GM23248 (cell line): ENCODE measurements around the gene STRADB. TPM values are rescaled to one million over a fixed set of nuclear protein-coding genes. Genes with fewer than 3 reads are reported as not detected.

Source experiments
- DNase-seq: peaks from one replicate; pipeline ENCODE4 v3.0.0-alpha.2; 2015
- H2AFZ ChIP-seq: fragments of 200-600 bp; sonication (generic); 2 replicates; pipeline ENCODE4 v1.6.1; 2016; ENCODE audit warnings: antibody characterized with exemption
- H3F3A ChIP-seq: fragments of 200-600 bp; sonication (generic); 2 replicates; pipeline ENCODE4 v1.6.1; 2016; ENCODE audit warnings: mild to moderate bottlenecking, antibody characterized with exemption, mixed run types; ENCODE audit not compliant: insufficient read depth
- H3K27ac ChIP-seq: fragments of 200-600 bp; sonication (generic); 2 replicates; pipeline ENCODE4 v1.5.1; 2016; ENCODE audit warnings: mild to moderate bottlenecking
- H3K27me3 ChIP-seq: fragments of 200-600 bp; sonication (generic); replicated peaks from 2 replicates; pipeline ENCODE4 v1.6.1; 2016; ENCODE audit warnings: mild to moderate bottlenecking; ENCODE audit not compliant: insufficient read depth
- H3K36me3 ChIP-seq: fragments of 200-600 bp; sonication (generic); 2 replicates; pipeline ENCODE4 v1.6.1; 2016; ENCODE audit warnings: low read depth, mild to moderate bottlenecking
- H3K4me1 ChIP-seq: fragments of 200-600 bp; sonication (generic); 2 replicates; pipeline ENCODE4 v1.6.1; 2016; ENCODE audit warnings: mild to moderate bottlenecking; ENCODE audit not compliant: insufficient read depth
- H3K4me2 ChIP-seq: fragments of 200-600 bp; sonication (generic); one replicate; pipeline ENCODE4 v1.6.1; 2016; ENCODE audit warnings: mild to moderate bottlenecking; ENCODE audit not compliant: unreplicated experiment
- H3K4me3 ChIP-seq: fragments of 200-600 bp; sonication (generic); 2 replicates; pipeline ENCODE4 v1.5.1; 2016; ENCODE audit warnings: mild to moderate bottlenecking
- H3K79me2 ChIP-seq: fragments of 200-600 bp; sonication (generic); 2 replicates; pipeline ENCODE4 v1.6.1; 2016; ENCODE audit warnings: mild to moderate bottlenecking; ENCODE audit not compliant: insufficient read depth
- H3K9ac ChIP-seq: fragments of 200-600 bp; sonication (generic); 2 replicates; pipeline ENCODE4 v1.6.1; 2016; ENCODE audit warnings: mild to moderate bottlenecking
- H3K9me2 ChIP-seq: fragments of 200-600 bp; sonication (generic); 2 replicates; pipeline ENCODE4 v1.6.1; 2016; ENCODE audit warnings: mixed run types, mild to moderate bottlenecking, moderate library complexity; ENCODE audit not compliant: insufficient read depth
- H3K9me3 ChIP-seq: fragments of 200-600 bp; sonication (generic); one replicate; pipeline ENCODE4 v1.6.1; 2017; ENCODE audit warnings: low read depth
- H4K20me1 ChIP-seq: fragments of 200-600 bp; sonication (generic); 2 replicates; pipeline ENCODE4 v1.6.0; 2016; ENCODE audit not compliant: insufficient read depth
- EZH2 ChIP-seq: fragments of 200-600 bp; sonication (generic); IDR thresholded peaks from 2 replicates; pipeline ENCODE4 v1.6.1; 2018; ENCODE audit warnings: antibody characterized with exemption, mild to moderate bottlenecking; ENCODE audit not compliant: insufficient read depth, poor library complexity, severe bottlenecking
- EZH2phosphoT487 ChIP-seq: fragments of 200-600 bp; sonication (generic); IDR thresholded peaks from 2 replicates; pipeline ENCODE4 v1.6.1; 2018; ENCODE audit warnings: antibody characterized with exemption, moderate library complexity, mild to moderate bottlenecking, low read depth; ENCODE audit not compliant: insufficient read depth
- WGBS, 2 experiments: methylation state at CpG; one replicate each; pipeline ENCODE4 v1.1.6; 2015 to 2017; ENCODE audit warnings: low lambda C conversion rate in 2 of 2, low coverage in 1 of 2; ENCODE audit errors: missing lambda C conversion rate in 2 of 2; 5-methylcytosine and 5-hydroxymethylcytosine counted together
- in situ Hi-C: fragments of 300-500 bp; cut with MboI; formaldehyde crosslinking; loops from 2 replicates; pipeline ENCODE4 v1.15.0; 2020
- polyA plus RNA-seq: library from polyadenylated mRNA; unstranded; fragments of >200 nt; fragmentation: Nextera tagmentation; extraction: Ambion mirVana; gene quantifications from 2 replicates; pipeline ENCODE4 v1.2.1, GENCODE V29; 2016
- total RNA-seq: library from RNA; depleted of rRNA; stranded (reverse); fragments of >200 nt; shearing (Covaris generic); gene quantifications from 2 replicates; pipeline ENCODE4 v1.2.3, GENCODE V29; 2014

The STRADB gene
- total and polyA plus RNA-seq, 2 experiments from 2014 or later = 21.2 to 33.7 TPM

DNA sequence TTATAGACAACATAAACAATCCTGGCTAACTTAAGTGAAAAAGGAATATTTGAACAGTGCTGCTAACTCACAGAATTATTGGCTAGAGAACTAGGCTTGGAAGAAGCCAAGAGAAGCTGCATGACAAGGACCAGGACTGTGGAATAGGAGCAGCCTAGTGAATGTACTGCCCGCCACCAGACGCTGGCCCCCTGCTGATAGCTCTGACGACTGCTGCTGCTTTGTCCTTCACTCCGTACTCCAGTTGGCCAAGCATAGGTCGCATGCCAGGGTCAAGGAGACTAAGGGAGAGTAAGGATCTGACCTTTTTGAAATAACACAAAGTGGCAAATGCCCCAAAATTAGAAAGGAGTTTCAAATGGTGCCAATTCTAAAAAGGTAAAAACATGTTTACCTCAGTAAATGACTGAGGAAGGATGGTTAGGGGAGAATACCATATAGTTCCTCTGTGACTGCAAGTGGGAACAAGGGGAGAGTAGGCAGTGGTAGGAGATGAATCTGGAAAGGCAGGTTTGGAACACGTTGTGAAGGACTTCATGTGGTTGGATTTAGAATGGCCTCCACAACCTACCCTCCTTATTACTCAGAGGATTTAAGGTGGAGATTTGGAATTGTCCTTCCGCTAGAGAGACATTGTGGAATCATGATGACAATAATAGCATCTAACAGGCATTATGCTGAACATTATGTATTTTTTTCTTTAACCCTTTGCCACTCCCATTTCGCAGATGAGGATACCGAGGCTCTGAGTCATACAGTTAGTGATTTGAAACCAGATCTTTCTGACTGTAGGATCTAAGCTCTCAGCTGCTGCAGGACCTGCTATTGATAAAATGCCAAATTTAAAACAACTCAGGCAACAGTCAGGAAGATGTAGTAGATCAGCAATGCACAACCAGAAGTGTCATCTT lies 19.5 kb downstream of the STRADB start:
- Histone ChIP-seq H3K9me2 (no peaks in the 10 kb centered on the region), H3K36me3 (peaks cover 25% of the 10 kb centered on the region), H3K4me1 (peaks cover 34% of the 10 kb centered on the region), H3K4me3 (no peak overlapping the region), H3K27ac (no peak overlapping the region), H3K9ac (no peak overlapping the region), H3K79me2 (no peaks in the 10 kb centered on the region), H2AFZ (no peak overlapping the region), H3K27me3 (no peaks in the 10 kb centered on the region), H3K9me3 (no peaks in the 10 kb centered on the region), H4K20me1 (no peaks in the 10 kb centered on the region), H3K4me2 (no peak overlapping the region), H3F3A (peaks cover 31% of the 10 kb centered on the region)
- no peak for TF ChIP-seq EZH2
- no peak for TF ChIP-seq EZH2phosphoT487
- DNase-seq = peak; percentile 12
- WGBS, 2 experiments = 84 to 86% methylated on average over 9 of the region's 9 CpGs
- in situ Hi-C loops = no loop called here

DNA sequence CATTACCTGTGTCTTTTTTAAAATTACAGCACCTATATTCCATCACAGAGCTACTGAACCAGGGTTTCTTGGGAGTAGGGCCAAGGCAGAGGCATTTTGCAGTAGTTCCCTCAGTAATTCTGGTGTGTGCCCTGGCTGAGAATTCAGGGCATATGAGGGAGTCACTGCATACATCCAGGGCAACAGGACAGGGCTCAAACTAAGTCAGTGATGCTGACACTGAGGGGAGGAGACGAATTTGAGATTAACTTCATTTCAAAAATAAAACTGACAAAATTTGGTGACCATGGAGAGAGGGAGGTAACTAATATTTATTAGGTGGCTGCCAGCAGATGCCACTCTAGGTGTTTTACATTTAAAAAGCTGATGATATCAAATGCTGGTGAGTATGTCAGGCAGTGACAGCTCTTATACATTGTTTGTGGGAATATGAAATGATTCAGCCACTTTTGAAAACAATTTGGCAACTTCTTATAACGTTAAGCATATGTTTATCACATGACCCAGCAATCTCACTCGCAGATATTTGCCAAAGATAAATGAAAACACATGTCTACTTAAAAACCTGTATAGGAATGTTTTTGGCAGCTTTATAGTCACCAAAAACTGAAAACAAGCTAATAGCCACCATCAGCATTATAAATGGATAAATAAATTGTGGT lies 20.3 kb downstream of the STRADB start:
- 24 to 30% methylated on average over 3 of the region's 3 CpGs for WGBS, 2 experiments
- no peak for TF ChIP-seq EZH2phosphoT487
- no peak for TF ChIP-seq EZH2
- H3K4me1 ChIP-seq = peaks cover 26% of the 10 kb centered on the region
- no peak overlapping the region for H2AFZ ChIP-seq
- H3K36me3 ChIP-seq = peaks cover 25% of the 10 kb centered on the region
- in situ Hi-C loops = no loop called here
- no peaks in the 10 kb centered on the region for H4K20me1 ChIP-seq
- no peaks in the 10 kb centered on the region for H3K9me2 ChIP-seq
- DNase-seq = peak; percentile 65
- H3K79me2 ChIP-seq = no peaks in the 10 kb centered on the region
- H3K4me3 ChIP-seq = no peak overlapping the region
- H3K4me2 ChIP-seq = no peak overlapping the region
- peaks cover 25% of the 10 kb centered on the region for H3F3A ChIP-seq
- no peaks in the 10 kb centered on the region for H3K9me3 ChIP-seq
- H3K9ac ChIP-seq = no peak overlapping the region
- peak overlapping the region; percentile 15; the same call in 1 of the 2 replicates for H3K27ac ChIP-seq
- no peaks in the 10 kb centered on the region for H3K27me3 ChIP-seq

DNA sequence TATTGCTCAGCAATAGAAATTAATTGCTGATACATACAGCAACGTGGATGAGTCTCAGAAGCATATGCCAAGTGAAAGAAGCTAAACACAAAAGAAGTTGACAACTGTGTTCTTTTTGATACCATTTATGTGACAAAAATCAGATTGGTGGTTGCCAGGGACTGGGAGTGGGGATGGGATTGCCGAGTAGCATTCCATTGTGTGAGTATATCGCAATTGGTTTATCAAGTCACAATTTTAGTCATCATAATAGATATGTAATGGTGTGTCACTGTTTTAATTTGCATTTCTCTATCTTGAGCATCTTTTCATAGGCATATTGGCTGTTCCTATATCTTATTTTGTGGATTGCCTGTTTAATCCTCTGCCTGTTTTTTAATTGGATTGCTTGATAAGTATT lies 20.9 kb downstream of the STRADB start:
- peak; percentile 43 for DNase-seq
- no peaks in the 10 kb centered on the region for H3K27me3 ChIP-seq
- no peaks in the 10 kb centered on the region for H3K9me3 ChIP-seq
- H3K9me2 ChIP-seq = no peaks in the 10 kb centered on the region
- no peak overlapping the region for H3K4me2 ChIP-seq
- TF ChIP-seq EZH2phosphoT487 (no peak), EZH2 (no peak)
- 24 to 38% methylated on average over 3 of the region's 3 CpGs for WGBS, 2 experiments
- H3K36me3 ChIP-seq = peaks cover 25% of the 10 kb centered on the region
- H3K4me3 ChIP-seq = no peak overlapping the region
- no peaks in the 10 kb centered on the region for H3K79me2 ChIP-seq
- no peaks in the 10 kb centered on the region for H4K20me1 ChIP-seq
- H2AFZ ChIP-seq = no peak overlapping the region
- H3F3A ChIP-seq = peaks cover 19% of the 10 kb centered on the region
- in situ Hi-C loops = no loop called here
- no peak overlapping the region for H3K9ac ChIP-seq
- H3K4me1 ChIP-seq = peaks cover 23% of the 10 kb centered on the region
- peak overlapping the region; percentile 15; the same call in 1 of the 2 replicates for H3K27ac ChIP-seq

DNA sequence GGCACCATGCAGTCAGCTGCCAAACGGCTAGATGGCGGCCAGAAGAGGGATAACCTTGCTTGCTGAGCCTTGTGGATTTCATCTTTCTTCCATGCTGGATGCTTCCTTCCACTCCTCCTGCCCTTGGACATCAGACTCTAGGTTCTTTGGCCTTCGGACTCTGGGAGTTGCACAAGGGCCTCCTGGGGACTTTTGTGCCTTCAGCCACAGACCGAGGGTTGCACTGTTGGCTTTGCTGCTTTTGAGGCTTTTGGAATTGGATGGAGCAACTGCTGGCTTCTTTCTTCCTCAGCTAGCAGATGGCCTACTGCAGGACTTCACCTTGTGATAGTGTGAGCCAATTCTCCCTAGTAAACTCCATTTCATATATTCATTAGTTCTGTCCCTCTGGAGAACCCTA lies 31.0 kb downstream of the STRADB start:
- no peaks in the 10 kb centered on the region for H3K9me3 ChIP-seq
- no peak for TF ChIP-seq EZH2
- TF ChIP-seq EZH2phosphoT487 = no peak
- H3K79me2 ChIP-seq = no peaks in the 10 kb centered on the region
- H3K27ac ChIP-seq = no peak overlapping the region
- H3K9me2 ChIP-seq = no peaks in the 10 kb centered on the region
- H2AFZ ChIP-seq = no peak overlapping the region
- H3F3A ChIP-seq = no peaks in the 10 kb centered on the region
- no peak for DNase-seq
- H3K4me1 ChIP-seq = no peaks in the 10 kb centered on the region
- H4K20me1 ChIP-seq = no peaks in the 10 kb centered on the region
- peaks cover 17% of the 10 kb centered on the region; the same call in 1 of the 2 replicates for H3K36me3 ChIP-seq
- no peaks in the 10 kb centered on the region for H3K27me3 ChIP-seq
- H3K4me2 ChIP-seq = no peak overlapping the region
- WGBS, 2 experiments = 88 to 98% methylated on average over 4 of the region's 4 CpGs
- in situ Hi-C loops = no loop called here
- H3K4me3 ChIP-seq = no peak overlapping the region
- no peak overlapping the region for H3K9ac ChIP-seq
